ENCODE measurements around the gene OR52R1. TPM values are rescaled to one million over a fixed set of nuclear protein-coding genes. Genes with fewer than 3 reads are reported as not detected.
"Not testable (repeated sequence)": the region's sequence is repeated elsewhere in the genome, so short reads cannot be mapped to it uniquely, and the experiment has no call there.

Gene OR52R1
- total RNA-seq, result not detected

- DNase-seq (ENCODE audit: low spot score), result no peak
Observed at GRCh38 chr11:4804280-4804679, at the start of gene OR52R1. OR52R1 (minus strand) TSS chr11:4804380; CDS start chr11:4804380, 0 bp downstream.

- DNase-seq (ENCODE audit: low spot score), result no peak
Observed at GRCh38 chr11:4851033-4851432, 46.9 kb upstream of the OR52R1 start.

GRCh38 chr11:4848908-4849532, 44.8 kb upstream of the OR52R1 start, which contains the start of gene OR51S1:
OR51S1 (minus strand) TSS chr11:4849208; CDS start chr11:4849208, 0 bp downstream.
- no peak for DNase-seq (ENCODE audit: low spot score)

GRCh38 chr11:4839851-4840549, 35.8 kb upstream of the OR52R1 start:
- DNase-seq (ENCODE audit: low spot score), result no peak

- no peak for DNase-seq (ENCODE audit: low spot score)
Observed at GRCh38 chr11:4830909-4831308, 26.7 kb upstream of the OR52R1 start.

- DNase-seq (ENCODE audit: low spot score), result no peak
Observed at GRCh38 chr11:4830346-4830745, 26.2 kb upstream of the OR52R1 start.

- no peak for DNase-seq (ENCODE audit: low spot score)
Observed at GRCh38 chr11:4826425-4826824, 22.2 kb upstream of the OR52R1 start.

GRCh38 chr11:4825132-4825531, 21.0 kb upstream of the OR52R1 start:
- DNase-seq (ENCODE audit: low spot score), result no peak

- no peak for DNase-seq (ENCODE audit: low spot score)
Observed at GRCh38 chr11:4821021-4821420, 16.8 kb upstream of the OR52R1 start, which contains the start of gene OR51F2. OR51F2 (plus strand) TSS chr11:4821321; CDS start chr11:4821422, 101 bp downstream.

- no peak for DNase-seq (ENCODE audit: low spot score)
Observed at GRCh38 chr11:4809246-4809645, 5.1 kb upstream of the OR52R1 start.

- DNase-seq (ENCODE audit: low spot score), result no peak
Observed at GRCh38 chr11:4808476-4808875, 4.3 kb upstream of the OR52R1 start.

GRCh38 chr11:4801316-4801715, 2.9 kb downstream of the OR52R1 start:
- not testable (repeated sequence) for DNase-seq (ENCODE audit: low spot score)

GRCh38 chr11:4798427-4799183, 5.6 kb downstream of the OR52R1 start:
- no peak for DNase-seq (ENCODE audit: low spot score)

- DNase-seq (ENCODE audit: low spot score), result no peak
Observed at GRCh38 chr11:4797206-4797605, 7.0 kb downstream of the OR52R1 start.

- no peak for DNase-seq (ENCODE audit: low spot score)
Observed at GRCh38 chr11:4782454-4782853, 21.7 kb downstream of the OR52R1 start.

- DNase-seq (ENCODE audit: low spot score), result no peak
Observed at GRCh38 chr11:4769838-4770237, 34.3 kb downstream of the OR52R1 start, which contains the start of gene OR51F1. OR51F1 (minus strand) TSS chr11:4769938; CDS start chr11:4769938, 0 bp downstream.

GRCh38 chr11:4768094-4768493, 36.1 kb downstream of the OR52R1 start:
- DNase-seq (ENCODE audit: low spot score), result no peak

- no peak for DNase-seq (ENCODE audit: low spot score)
Observed at GRCh38 chr11:4766420-4767043, 37.6 kb downstream of the OR52R1 start.

- DNase-seq (ENCODE audit: low spot score), result no peak
Observed at GRCh38 chr11:4763096-4763495, 41.1 kb downstream of the OR52R1 start.
